ENCODE data around the gene OPCML.

DNA sequence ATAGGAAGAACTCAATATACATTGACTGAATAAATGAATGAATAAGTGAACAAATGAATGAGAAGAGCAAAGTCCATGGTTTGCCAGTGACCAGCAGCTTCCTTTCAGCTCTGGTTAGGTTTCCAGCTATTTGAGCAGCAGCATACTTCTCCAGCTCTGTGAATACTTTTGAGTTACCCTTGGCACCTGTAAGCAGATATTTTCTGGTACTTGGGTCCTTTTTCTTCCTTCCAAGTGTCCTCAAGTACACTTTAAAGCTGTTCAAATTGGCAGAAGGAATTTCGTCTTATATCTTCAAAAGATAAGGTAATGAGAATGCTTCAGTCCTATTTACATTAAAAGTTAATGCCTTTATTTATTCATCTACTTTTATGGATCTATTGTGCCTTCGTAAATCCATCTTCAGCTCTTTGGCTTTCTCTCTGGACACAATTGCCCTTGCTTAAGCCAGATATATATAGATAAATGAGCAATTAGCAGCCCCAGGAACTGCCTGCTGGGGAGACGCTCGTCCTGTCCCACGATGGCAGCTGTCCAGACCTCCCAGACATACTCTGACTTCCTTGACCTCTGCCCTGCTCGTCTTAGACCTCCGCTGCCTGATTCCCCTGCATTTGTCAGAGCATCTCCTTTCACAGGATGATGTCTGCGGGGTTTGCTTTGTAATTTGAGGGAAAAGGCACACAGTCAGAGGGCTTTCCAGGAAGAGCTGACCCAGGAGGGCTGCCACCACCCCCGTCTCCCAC is 926.3 kb downstream of the OPCML start:
- TF ChIP-seq, protein P1, sequence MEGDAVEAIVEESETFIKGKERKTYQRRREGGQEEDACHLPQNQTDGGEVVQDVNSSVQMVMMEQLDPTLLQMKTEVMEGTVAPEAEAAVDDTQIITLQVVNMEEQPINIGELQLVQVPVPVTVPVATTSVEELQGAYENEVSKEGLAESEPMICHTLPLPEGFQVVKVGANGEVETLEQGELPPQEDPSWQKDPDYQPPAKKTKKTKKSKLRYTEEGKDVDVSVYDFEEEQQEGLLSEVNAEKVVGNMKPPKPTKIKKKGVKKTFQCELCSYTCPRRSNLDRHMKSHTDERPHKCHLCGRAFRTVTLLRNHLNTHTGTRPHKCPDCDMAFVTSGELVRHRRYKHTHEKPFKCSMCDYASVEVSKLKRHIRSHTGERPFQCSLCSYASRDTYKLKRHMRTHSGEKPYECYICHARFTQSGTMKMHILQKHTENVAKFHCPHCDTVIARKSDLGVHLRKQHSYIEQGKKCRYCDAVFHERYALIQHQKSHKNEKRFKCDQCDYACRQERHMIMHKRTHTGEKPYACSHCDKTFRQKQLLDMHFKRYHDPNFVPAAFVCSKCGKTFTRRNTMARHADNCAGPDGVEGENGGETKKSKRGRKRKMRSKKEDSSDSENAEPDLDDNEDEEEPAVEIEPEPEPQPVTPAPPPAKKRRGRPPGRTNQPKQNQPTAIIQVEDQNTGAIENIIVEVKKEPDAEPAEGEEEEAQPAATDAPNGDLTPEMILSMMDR (conservative IDR thresholded peaks at IDR 0.05 in 1 of 2, IDR thresholded peaks at IDR 0.05 in 1 of 2; ENCODE audit: extremely low read depth in 1 of 2, insufficient read depth in 1 of 2, low read depth in 1 of 2, low read length in 2 of 2): no peak
- TF ChIP-seq EZH2 (IDR thresholded peaks at IDR 0.05; ENCODE audit: borderline replicate concordance, low read length): no peak

Measured in mammary epithelial cell (primary cell).